DMS79 treated with DMSO at 0.1 percent for 48 hours (cell line): ENCODE measurements around the gene SAFB2.
"Not testable (repeated sequence)": the region's sequence is repeated elsewhere in the genome, so short reads cannot be mapped to it uniquely, and the experiment has no call there.

Experiments used
- DNase-seq: peaks from one replicate; lab custom pipeline; 2025; lab: John Stamatoyannopoulos, UW

Gene SAFB2

GRCh38 chr19:5632657-5633056 lies 10.1 kb upstream of the SAFB2 start:
- DNase-seq, result no peak

GRCh38 chr19:5632241-5632612 lies 9.7 kb upstream of the SAFB2 start:
- no peak for DNase-seq

GRCh38 chr19:5631567-5632240 lies 9.1 kb upstream of the SAFB2 start:
- DNase-seq, result no peak

GRCh38 chr19:5628919-5629481 lies 6.4 kb upstream of the SAFB2 start:
- DNase-seq, result no peak

GRCh38 chr19:5628461-5628860 lies 5.9 kb upstream of the SAFB2 start:
- no peak for DNase-seq

- DNase-seq, result no peak
Observed at GRCh38 chr19:5627395-5627904, 4.9 kb upstream of the SAFB2 start.

- DNase-seq, result no peak
Observed at GRCh38 chr19:5625641-5626040, 3.1 kb upstream of the SAFB2 start.

GRCh38 chr19:5624741-5625278 lies 2.2 kb upstream of the SAFB2 start:
- no peak for DNase-seq

GRCh38 chr19:5624018-5624663 lies 1.6 kb upstream of the SAFB2 start:
- DNase-seq, result peak; percentile 4

- no peak for DNase-seq
Observed at GRCh38 chr19:5623397-5624017, 931 bp upstream of the SAFB2 start.

GRCh38 chr19:5621945-5622464 lies 571 bp downstream of the SAFB2 start:
- no peak for DNase-seq

GRCh38 chr19:5621311-5621944 lies 1.1 kb downstream of the SAFB2 start:
- no peak for DNase-seq

GRCh38 chr19:5619946-5620345 lies 2.6 kb downstream of the SAFB2 start:
- DNase-seq, result no peak

GRCh38 chr19:5618591-5618990 lies 4.0 kb downstream of the SAFB2 start:
- DNase-seq, result no peak

GRCh38 chr19:5617080-5617479 lies 5.5 kb downstream of the SAFB2 start:
- DNase-seq, result no peak

GRCh38 chr19:5615756-5616327 lies 6.7 kb downstream of the SAFB2 start:
- DNase-seq, result no peak

- no peak for DNase-seq
Observed at GRCh38 chr19:5612891-5613865, 9.4 kb downstream of the SAFB2 start.

- no peak for DNase-seq
Observed at GRCh38 chr19:5609881-5610448, 12.6 kb downstream of the SAFB2 start.

GRCh38 chr19:5608766-5609165 lies 13.8 kb downstream of the SAFB2 start:
- not testable (repeated sequence) for DNase-seq

GRCh38 chr19:5608291-5608690 lies 14.3 kb downstream of the SAFB2 start:
- no peak for DNase-seq
